Thymus (tissue), 11 donors: ENCODE results near the gene KLHL6. TPM values are rescaled to one million over a fixed set of nuclear protein-coding genes. Genes with fewer than 3 reads are reported as not detected.
"Not testable (repeated sequence)": the region's sequence is repeated elsewhere in the genome, so short reads cannot be mapped to it uniquely, and the experiment has no call there.

ENCODE experiments used
- DNase-seq, 9 donors: peaks; one replicate each; pipeline ENCODE4 v3.0.0-alpha.2; 2013; ENCODE audit warnings: low spot score in 9 of 9, low read depth in 6 of 9, missing footprints in 1 of 9
- H3K27ac ChIP-seq, 2 donors: one replicate each; pipeline ENCODE4 v1.5.1; 2013; ENCODE audit warnings: control low read depth in 1 of 2, low read depth in 1 of 2, low read length in 1 of 2, mild to moderate bottlenecking in 1 of 2, moderate library complexity in 1 of 2
- H3K27me3 ChIP-seq, 2 donors: one replicate each; pipeline ENCODE4 v1.5.1; 2013; ENCODE audit warnings: low read length in 1 of 2; ENCODE audit not compliant: control insufficient read depth in 2 of 2, insufficient read depth in 1 of 2
- H3K36me3 ChIP-seq, 2 donors: one replicate each; pipeline ENCODE4 v1.5.1; 2013; ENCODE audit warnings: low read length in 1 of 2, mild to moderate bottlenecking in 1 of 2, moderate library complexity in 1 of 2; ENCODE audit not compliant: control insufficient read depth in 2 of 2, insufficient read depth in 2 of 2
- H3K4me1 ChIP-seq, 2 donors: one replicate each; pipeline ENCODE4 v1.5.1; 2013; ENCODE audit warnings: low read length in 2 of 2; ENCODE audit not compliant: control insufficient read depth in 2 of 2, insufficient read depth in 2 of 2
- H3K4me3 ChIP-seq, 2 donors: one replicate each; pipeline ENCODE4 v1.5.1; 2013; ENCODE audit warnings: low read length in 2 of 2, control low read depth in 1 of 2, mild to moderate bottlenecking in 1 of 2
- H3K9me3 ChIP-seq, 2 donors: one replicate each; pipeline ENCODE4 v1.5.1; 2013; ENCODE audit warnings: low read length in 1 of 2, mild to moderate bottlenecking in 1 of 2; ENCODE audit not compliant: control insufficient read depth in 2 of 2, insufficient read depth in 1 of 2
- WGBS: extraction: QIAGEN DNeasy Blood & Tissue Kit; methylation state at CpG from one replicate; pipeline ENCODE4 v1.1.7; 2013; 5-methylcytosine and 5-hydroxymethylcytosine counted together
- polyA plus RNA-seq: library from polyadenylated mRNA; stranded (reverse); fragments of 200-250 nt; gene quantifications from one replicate; pipeline ENCODE4 v1.2.3, GENCODE V29; 2013
- total RNA-seq: library from RNA; stranded (reverse); fragments of 120-200 nt; gene quantifications from one replicate; pipeline ENCODE4 v1.2.4, GENCODE V29; 2013
- donor health status: healthy.

The KLHL6 gene
- total and polyA plus RNA-seq, 2 donors, result 16.3 to 20.9 TPM

DNA sequence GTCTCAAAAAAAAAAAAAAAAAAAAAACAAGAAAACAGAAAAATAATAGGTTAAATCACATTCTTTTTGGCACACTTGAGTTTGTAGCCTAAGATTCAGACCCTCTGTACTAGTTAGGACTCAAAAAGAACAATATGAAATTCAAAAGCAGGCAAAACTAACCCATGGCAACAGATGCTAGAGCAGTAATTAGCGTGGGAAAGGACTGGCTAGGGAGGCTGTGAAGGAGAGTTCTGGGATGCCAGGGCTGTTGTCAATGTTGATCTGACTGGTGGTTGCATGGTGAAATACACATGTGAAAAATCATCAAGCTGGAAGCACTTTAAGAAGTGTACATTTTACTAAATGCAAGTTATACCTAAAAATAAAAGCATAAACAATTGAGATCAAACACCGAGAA, 35.6 kb downstream of the KLHL6 start:
- no peaks in the 10 kb centered on the region for H3K27me3 ChIP-seq
- WGBS, result 99% methylated on average over 2 of the region's 2 CpGs
- peaks cover 34 to 43% of the 10 kb centered on the region in 2 donors for H3K4me1 ChIP-seq
- H3K9me3 ChIP-seq, result peaks cover 0 to 4% of the 10 kb centered on the region in 2 donors
- DNase-seq, result no peak
- no peak overlapping the region for H3K27ac ChIP-seq
- H3K36me3 ChIP-seq, result peaks cover 27 to 31% of the 10 kb centered on the region in 2 donors
- H3K4me3 ChIP-seq, result no peak overlapping the region

GRCh38 chr3:183518491-183519251, 36.8 kb downstream of the KLHL6 start:
- Histone ChIP-seq H3K4me1 (peaks cover 41 to 52% of the 10 kb centered on the region in 2 donors), H3K27ac (peak overlapping the region in 1 of 2 donors; percentile 43), H3K9me3 (peaks cover 0 to 4% of the 10 kb centered on the region in 2 donors), H3K36me3 (peaks cover 17 to 24% of the 10 kb centered on the region in 2 donors), H3K4me3 (no peak overlapping the region), H3K27me3 (no peaks in the 10 kb centered on the region)
- 74% methylated on average over 10 of the region's 10 CpGs for WGBS
- no peak for DNase-seq

DNA sequence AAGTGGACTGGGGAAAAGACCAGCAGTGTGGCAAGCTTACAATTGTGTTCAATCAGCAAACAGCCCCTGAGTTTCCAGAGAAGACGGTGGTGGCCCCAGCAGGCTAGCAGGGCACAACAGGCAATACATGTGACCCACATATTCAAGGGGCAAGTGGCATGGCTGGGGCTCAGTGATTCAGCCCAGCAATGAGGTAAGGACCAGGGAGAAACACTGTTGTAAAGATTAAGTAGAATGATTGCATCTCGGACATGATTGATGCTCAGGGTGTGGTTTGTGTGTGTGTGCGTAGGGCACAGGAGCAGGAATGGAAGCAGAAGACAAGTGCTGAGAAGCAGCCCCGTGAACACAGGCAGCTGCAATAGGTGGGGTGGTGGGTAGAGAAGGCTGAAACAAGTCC, 37.9 kb downstream of the KLHL6 start:
- Histone ChIP-seq H3K27me3 (no peaks in the 10 kb centered on the region), H3K4me1 (peaks cover 48 to 59% of the 10 kb centered on the region in 2 donors), H3K4me3 (no peak overlapping the region), H3K36me3 (peaks cover 9 to 17% of the 10 kb centered on the region in 2 donors), H3K9me3 (peaks cover 0 to 4% of the 10 kb centered on the region in 2 donors), H3K27ac (no peak overlapping the region)
- DNase-seq, result no peak
- WGBS, result 87% methylated on average over 4 of the region's 4 CpGs

- peak overlapping the region; percentile 86 for H3K27ac ChIP-seq
- peaks cover 6 to 12% of the 10 kb centered on the region in 2 donors for H3K36me3 ChIP-seq
- WGBS, result 50% methylated on average over 9 of the region's 9 CpGs
- DNase-seq, result peak; percentile 47 to 88 (median 74)
- no peak overlapping the region for H3K4me3 ChIP-seq
- peaks cover 54 to 71% of the 10 kb centered on the region in 2 donors for H3K4me1 ChIP-seq
- no peaks in the 10 kb centered on the region for H3K27me3 ChIP-seq
- peaks cover 0 to 4% of the 10 kb centered on the region in 2 donors for H3K9me3 ChIP-seq
These were observed 39.3 kb downstream of the KLHL6 start for GRCh38 chr3:183515968-183516851.

DNA sequence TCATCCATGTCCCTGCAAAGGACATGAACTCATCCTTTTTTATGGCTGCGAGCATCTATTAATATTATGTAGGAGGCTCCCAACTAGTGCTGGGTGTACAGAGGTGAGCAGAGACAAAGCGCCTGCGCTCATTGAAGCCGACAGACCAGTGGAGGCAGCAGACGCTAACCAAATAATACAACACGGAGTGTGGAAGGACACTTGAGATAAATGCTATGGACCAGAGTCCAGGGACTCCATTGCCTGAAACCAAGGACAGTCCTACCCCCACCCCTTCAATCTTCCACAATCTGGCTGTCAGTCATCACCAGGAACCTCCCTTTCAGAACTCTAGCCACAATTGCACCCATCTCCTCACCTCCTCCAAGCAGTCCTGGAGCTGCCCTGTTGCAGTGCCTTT, 41.5 kb downstream of the KLHL6 start:
- H3K27ac ChIP-seq, result no peak overlapping the region
- no peak overlapping the region for H3K4me3 ChIP-seq
- H3K9me3 ChIP-seq, result peaks cover 0 to 4% of the 10 kb centered on the region in 2 donors
- WGBS, result 98% methylated on average over 6 of the region's 6 CpGs
- peaks cover 53 to 77% of the 10 kb centered on the region in 2 donors for H3K4me1 ChIP-seq
- no peaks in the 10 kb centered on the region for H3K27me3 ChIP-seq
- peaks cover 5 to 7% of the 10 kb centered on the region in 2 donors for H3K36me3 ChIP-seq
- DNase-seq, result no peak

GRCh38 chr3:183513046-183513706, 42.3 kb downstream of the KLHL6 start:
- Histone ChIP-seq H3K4me3 (no peak overlapping the region), H3K36me3 (peaks cover 7 to 11% of the 10 kb centered on the region in 2 donors), H3K27ac (peak overlapping the region in 1 of 2 donors; percentile 38), H3K4me1 (peaks cover 46 to 68% of the 10 kb centered on the region in 2 donors), H3K9me3 (peaks cover 0 to 4% of the 10 kb centered on the region in 2 donors), H3K27me3 (no peaks in the 10 kb centered on the region)
- peak in 5 of 9 donors; percentile 24 to 72 (median 37) for DNase-seq
- whole genome bisulfite sequencing, result 55% methylated on average over 6 of the region's 6 CpGs

DNA sequence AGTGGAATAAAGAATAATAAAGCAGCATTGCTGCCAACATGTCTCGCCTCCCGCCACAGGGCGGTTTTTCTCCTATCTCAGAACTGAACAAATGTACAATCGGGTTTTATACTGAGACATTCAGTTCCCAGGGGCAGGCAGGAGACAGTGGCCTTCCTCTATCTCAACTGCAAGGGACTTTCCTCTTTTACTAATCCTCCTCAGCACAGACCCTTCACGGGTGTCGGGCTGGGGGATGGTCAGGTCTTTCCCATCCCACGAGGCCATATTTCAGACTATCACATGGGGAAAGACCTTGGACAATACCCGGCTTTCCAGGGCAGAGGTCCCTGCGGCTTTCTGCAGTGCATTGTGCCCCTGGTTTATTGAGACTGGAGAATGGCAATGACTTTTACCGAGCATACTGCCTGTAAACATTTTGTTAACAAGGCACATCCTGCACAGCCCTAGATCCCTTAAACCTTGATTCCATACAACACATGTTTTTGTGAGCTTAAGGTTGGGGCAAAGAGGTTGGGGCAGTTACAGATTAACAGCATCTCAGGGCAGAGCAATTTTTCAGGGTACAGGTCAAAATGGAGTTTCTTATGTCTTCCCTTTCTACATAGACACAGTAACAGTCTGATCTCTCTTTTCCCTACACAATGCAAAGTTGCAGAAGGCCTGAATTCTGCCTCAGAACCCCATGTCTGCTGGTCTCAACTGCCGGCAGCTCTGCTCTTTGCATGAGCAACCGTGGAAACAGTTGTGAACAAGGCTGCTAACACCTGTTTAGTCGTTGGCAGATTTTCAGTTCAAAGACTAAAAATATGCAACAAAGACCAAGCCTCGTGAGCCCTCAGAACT, 44.0 kb downstream of the KLHL6 start:
- H3K4me1 ChIP-seq, result peaks cover 36 to 52% of the 10 kb centered on the region in 2 donors
- WGBS, result 68% methylated on average over 14 of the region's 14 CpGs

GRCh38 chr3:183508821-183509220, 46.7 kb downstream of the KLHL6 start:
- Histone ChIP-seq H3K4me3 (no peak overlapping the region), H3K36me3 (peaks cover 19 to 34% of the 10 kb centered on the region in 2 donors), H3K4me1 (peaks cover 13 to 28% of the 10 kb centered on the region in 2 donors), H3K9me3 (no peaks in the 10 kb centered on the region), H3K27ac (no peak overlapping the region), H3K27me3 (no peaks in the 10 kb centered on the region)
- DNase-seq, result no peak
- WGBS, result 94% methylated on average over 2 of the region's 2 CpGs

More for the DNA sequence above, 44.0 kb downstream of the KLHL6 start:
- not testable (repeated sequence) for H3K27me3 ChIP-seq, H3K4me3 ChIP-seq, H3K9me3 ChIP-seq
- Histone ChIP-seq H3K27ac (peak overlapping the region; percentile 71 to 76), H3K36me3 (peaks cover 17 to 21% of the 10 kb centered on the region in 2 donors)
- DNase-seq, result peak in 8 of 9 donors; percentile 23 to 82 (median 58)
